ENCODE data around the gene PROX1.

The PROX1 gene

DNA sequence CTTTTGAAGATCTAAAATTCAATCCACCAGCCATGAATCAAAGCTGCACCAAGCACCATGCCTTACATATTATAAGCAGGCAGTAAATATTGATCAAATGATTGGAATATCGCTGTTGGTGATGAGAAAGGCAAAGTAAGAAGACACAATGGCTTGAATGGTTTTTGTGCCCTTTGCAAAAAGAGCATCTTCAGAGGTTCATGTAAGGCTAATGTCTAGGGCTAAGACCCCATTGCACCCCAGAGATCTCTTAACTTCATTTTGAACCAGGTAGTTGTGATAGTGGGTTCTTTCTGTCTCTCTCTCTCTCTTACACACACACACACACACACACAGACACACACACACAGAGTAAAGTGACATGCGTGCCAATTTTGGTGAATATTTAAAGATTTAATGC lies 12.0 kb downstream of the PROX1 start:
- DNase-seq (ENCODE audit: low spot score), result no peak

DNA sequence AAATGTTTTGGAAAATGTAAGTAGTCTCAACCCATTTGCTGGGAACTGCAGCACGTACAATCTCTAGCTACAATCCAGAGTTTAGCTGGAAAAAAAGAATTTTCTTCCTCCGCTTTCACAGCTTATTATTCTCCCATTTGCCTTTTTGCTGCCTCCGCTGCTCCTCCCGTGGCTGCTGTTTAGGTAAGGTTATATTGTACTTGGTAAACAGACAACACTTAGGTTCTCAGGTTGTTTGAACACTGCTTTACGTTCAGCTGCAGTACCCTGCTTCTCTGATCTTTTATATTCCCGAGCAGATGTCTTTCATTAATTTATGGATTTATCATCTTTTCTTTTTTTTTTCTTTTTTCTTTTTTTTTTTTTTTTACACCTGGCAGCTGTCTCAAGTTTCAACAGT lies 14.3 kb downstream of the PROX1 start:
- no peak for DNase-seq (ENCODE audit: low spot score)

DNA sequence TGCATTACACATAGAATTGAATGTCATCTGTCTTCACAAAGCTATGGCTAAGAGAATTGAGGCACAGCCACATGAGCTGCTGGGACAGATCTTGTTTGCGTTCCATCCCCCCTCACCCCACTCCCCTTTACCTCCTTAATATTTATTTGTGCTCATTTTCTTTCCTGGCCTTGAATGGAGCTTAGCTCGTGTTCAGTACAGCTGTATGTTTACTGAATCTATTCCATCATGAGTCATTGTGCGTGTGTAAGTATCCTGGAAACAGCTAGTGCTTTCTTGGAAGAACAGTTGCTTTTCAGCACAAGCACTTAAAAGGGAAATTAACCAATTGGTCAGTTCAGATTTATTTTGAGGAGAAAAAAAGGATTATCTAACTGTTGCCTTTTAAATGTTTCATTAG lies 14.7 kb downstream of the PROX1 start:
- no peak for DNase-seq (ENCODE audit: low spot score)

DNA sequence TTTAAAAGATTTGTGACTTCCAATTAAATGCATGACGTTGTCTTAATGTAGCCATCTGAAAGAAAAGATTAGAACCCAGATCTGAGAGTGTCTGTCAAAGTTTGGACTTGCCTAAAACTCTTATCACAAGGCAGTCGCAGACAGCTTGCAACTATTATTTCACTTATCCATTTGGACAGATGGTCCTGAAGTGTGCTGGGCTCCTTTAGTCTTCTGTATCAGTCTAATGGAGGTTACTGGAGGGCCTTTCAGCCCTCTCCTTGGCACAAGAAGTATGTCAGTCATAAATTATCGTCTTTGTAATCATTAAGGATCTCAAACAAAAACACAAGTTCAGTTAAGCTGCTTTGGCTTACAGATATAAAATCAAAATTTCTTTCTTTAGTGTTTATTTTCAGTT lies 15.5 kb downstream of the PROX1 start:
- DNase-seq (ENCODE audit: low spot score), result no peak

DNA sequence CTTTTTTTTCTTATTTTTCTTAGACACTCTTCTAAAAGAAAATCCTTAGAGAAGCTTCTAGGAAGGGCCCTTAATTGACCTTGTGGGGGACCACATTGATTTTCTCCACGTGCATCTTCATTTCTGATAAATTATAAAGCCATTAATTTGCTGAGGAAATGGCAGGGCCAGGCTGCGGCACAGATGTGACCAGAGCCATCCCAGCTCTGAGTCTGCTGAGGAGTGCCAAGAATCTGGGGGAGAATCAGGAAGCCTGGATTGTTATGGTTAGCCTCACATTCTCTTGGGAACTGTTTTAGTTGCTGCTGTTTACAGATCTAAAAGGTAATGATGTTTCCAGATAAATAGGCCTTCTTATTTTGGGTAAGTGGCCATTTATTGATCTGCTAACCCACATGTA lies 16.2 kb downstream of the PROX1 start:
- DNase-seq (ENCODE audit: low spot score), result no peak

DNA sequence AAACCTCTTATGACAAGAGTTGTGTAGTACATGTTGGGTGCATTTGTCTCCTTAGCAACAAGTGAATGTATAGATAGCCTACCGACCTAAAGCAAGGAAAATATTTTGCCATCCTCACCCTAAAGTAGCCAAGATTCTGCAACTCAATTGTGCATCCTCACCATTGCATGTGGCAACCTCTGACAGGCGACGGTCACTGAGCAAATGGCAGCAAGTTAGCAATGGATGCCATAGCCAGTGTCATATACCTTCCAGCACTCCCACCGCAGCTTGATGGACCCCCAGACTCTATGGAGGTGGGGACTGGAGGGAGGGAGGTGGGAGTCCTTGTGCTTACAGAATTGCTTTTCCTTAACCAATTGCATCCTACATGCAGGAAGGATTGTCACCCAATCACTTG lies 17.0 kb downstream of the PROX1 start:
- no peak for DNase-seq (ENCODE audit: low spot score)

DNA sequence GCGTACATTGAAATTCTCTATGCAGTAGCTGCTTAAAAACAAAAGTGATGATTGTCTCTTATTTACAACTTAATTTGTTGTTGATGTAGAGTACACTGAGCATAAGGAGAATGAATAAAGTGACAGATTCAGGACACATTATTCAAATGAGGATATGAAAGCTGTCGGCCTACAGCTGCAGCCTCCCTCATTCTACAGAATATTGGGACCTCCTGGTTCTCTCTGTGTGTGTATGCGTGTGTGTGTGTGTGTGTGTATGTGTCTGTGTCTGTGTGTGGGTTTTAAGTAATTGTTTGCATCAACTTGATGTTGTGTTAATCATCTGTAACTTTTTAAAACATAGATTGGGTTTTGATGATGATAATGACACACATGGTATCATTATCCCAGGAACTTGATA lies 17.9 kb downstream of the PROX1 start:
- DNase-seq (ENCODE audit: low spot score), result no peak

DNA sequence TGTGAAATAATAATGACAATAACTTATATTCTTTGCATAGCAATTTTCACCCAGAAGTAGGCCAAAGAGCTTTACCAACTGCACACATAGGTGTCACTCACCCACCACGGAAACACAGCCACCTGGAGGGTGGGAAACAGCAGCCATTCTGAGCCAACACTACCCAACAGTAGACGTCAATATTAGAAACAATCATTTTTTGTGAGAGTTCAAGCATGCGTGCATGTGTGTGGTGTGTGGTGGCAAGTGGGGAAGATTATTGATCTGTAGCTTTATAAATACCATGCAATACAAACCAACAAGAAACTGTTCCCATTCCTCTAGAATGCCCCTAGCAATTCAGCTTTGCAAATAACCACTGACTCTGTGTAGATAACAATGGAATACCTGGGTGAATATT lies 19.1 kb downstream of the PROX1 start:
- no peak for DNase-seq (ENCODE audit: low spot score)

DNA sequence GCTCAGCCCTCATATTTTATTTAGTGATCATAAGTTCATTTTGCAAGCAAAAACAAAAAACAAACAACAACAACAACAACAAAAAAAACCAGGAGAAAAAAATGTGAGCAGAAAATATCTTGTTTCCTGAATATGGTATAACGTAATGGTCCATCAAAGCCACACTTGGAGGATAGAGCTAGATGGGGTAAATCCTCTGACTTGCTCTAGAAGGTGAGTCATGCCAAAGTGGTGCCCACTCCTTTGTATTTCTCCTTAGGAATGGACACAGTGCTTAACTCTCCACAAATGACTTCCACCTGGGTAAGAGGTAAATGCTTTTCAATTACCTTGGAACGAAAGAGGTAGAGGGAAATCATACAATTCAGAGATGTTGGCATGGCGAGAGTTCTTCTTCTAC lies 20.6 kb downstream of the PROX1 start:
- no peak for DNase-seq (ENCODE audit: low spot score)

DNA sequence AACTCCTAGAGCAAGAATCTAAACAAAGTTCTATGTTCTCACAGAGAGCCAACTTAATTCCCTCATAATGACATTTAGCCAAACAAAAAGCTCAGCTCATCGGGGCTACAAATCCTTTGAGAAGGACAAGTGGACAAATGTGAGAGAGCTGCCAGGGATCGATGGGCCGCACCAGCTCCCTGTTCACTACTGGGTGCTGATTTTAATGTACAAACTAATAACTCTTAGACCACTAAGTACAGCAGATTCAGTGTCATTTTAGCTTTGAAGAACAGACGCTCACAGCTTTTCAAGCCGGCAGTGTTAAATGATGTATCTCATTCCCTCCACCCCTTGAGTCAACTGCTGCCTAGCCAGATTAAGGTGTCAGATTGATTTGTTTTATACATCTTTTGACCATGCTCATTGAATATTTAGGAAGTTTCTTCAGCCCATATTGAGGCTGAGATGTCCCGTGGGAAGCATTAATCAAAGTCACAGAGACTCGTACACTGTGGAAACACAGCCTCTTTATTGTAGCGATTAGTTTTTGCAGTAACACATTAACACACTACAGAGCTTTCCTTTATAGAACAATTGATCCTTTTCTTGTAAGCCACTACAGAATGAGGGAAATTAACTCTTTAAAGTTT lies 21.1 kb downstream of the PROX1 start:
- no peak for DNase-seq (ENCODE audit: low spot score)

DNA sequence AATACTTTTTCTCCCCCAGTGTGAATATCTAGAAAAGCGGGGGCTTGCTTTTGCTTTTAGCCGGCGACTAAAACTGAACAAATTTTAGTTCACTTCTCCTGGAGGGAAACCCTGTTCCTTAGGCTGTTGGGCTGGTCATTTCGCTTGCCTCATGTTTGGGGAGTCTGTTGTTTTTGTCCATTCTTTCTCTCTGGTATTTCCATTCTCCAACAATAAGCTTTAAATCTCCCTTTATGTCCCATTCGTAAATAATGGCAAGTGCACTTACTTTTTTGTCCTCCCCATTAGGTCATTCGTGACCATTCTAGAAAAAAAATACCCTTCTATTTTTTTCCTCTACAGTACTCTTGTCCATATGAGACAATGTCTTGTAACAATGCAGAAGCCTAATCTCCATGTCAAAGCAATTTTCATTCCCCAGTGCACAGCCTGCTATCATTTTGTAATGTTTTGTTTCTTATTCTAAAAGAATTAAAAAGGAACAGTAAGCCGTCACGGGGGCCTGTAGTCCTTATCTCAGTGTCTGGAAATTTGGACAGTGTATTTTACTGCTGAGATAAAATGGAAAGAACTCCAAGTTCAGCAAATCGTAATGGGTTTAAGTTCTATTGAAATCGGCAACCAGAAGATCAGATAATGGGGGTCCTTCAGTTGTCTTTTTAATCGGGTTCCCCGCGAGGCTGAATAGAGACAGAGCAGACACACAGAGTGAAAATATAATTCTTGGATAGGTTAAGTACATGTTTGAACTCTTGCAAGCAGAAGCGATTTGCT lies 21.8 kb downstream of the PROX1 start:
- no peak for DNase-seq (ENCODE audit: low spot score)

DNA sequence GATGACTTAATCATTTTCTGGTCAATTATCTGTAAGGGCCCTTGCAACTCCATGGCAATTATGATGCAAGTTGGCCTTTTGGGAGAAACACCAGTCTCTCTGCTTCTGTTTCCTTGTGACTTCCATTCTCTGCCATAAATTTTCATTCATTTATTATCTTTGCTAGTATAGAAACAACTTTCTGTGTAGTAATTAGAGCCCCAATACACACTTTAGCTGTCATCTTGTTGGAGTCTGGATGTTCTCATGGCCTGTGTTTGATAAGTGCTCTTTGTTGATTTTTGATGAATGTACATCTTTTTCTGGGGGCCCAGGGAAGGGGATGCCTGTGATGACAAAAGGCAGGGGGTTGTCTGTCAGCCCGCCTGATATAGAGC lies 22.4 kb downstream of the PROX1 start:
- no peak for DNase-seq (ENCODE audit: low spot score)

DNA sequence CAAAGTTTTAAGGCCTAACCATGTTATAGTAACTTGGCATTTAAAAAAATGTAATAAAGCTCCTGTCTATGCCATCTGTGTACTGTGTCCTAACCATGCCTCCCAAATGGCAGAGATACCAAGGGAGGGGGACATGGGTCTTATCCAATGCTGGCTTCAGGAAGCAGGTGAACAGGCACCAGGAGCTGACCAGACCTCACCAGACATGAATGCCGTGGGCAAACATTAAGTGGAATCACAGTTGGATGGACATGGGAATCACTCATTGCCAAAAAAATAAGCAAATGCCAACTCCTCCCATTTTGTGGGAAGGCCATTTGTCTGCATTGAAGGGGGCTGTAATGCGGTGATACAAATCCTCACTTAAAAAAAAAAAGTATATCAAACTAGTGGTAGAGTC lies 22.9 kb downstream of the PROX1 start:
- DNase-seq (ENCODE audit: low spot score), result no peak

DNA sequence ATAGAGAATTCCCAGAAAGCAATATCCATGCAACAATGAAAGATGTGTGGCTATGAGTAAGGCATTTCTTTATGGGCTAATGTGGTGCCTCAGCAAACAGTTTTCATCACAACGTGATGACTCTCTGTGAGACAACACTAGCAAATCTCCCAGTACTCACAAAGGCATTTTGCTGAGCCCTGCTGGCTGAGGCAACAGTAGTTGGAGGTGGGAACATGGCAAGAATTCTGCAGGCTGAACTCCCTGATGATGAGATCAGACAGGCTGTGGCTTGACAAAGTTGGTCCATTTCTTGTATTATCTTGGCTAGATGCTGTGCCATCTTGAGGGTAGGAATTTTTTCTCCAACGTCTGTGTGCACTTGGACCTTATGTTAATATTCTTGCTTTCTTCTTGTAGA lies 24.6 kb downstream of the PROX1 start:
- DNase-seq (ENCODE audit: low spot score), result no peak

DNA sequence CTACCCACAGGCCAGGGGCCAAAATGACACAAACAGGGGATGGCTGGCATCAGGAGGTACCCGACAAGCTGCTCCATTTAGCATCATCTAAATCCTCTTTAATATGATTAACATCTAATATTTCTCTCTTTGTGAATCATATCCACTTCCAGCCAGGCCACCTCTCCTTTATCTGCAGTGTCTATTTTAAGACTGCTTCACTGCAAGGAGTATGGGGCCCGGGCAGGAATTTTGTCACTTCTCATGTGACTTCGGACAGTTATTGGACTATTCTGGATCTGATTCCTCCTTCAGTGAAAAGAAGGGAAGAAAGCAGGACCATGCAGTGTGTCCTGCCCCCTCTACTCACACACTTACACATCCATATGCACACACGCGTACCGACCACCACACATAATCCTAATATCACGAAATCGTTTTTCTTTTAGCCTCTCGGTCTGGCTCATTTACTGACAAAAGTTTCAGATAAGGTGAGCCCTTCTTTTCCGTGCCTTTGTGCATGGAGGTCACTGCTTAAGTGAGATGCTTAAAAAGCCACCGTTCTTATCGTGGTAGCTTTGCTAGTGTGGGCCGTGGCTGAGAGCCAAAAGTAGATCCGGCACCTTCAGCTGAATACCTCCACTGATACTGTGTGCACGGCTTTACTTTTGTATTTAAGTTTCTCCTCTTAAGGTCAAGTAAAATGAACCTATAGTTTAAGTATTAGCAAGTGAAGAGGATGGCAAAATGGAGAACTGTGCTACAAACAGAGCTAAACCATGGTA lies 26.0 kb downstream of the PROX1 start:
- no peak for DNase-seq (ENCODE audit: low spot score)

DNA sequence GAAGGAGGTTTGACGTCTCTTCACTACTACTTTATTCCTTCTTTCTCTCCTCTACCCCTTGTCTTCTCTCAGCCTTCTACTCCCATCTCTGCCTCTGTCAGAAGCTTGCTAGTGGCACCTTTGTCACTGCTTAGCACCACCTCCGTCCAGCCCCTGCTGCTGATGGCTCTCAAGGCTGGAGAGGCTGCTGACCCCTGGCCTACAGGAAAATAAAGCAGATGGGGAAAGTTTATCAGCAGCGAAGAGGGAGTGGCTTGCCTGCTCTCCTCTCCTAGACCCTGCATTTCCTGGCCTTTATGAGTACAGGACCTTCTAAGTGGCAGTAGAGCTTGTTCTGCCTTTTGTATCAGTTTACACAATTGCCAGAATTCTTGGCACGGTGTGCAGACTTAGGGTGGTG lies 27.0 kb downstream of the PROX1 start:
- no peak for DNase-seq (ENCODE audit: low spot score)

DNA sequence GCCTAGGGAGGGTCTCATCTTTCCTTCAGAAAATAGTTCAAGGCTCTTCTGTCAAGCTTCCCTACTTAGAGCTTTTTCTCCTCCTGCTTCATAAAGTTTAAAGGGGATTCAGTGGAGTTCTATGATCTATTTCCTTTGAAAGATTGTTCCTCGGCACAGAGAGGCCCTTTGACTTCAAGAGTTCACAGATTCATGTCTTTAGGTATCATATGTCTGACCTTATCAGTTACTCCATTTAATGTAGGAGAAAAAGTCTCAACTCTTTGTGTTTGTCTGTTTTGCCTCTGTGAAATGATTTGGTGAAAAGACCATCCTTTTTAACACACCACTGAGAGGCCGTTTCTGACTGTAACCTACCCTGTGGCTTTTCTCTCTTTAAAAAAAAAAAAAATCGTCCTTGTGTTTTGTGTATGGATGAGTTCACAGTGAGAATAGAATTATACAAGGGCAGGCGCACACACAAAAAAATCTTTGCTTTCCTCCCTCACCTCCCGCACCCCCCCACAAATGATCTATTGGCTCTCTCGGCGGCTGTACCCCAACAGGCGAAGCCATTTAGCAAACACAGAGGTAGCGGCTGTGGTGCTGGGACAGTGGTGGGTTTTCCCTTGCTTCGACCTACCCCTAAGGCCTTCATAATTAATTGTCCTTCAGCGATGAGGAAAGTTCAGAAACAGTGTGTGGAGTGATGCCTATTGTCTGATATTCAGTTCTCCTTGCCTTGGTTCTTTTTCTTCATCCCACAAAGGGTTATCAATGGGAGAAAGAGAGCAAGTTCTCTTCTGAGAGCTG lies 29.6 kb downstream of the PROX1 start:
- no peak for DNase-seq (ENCODE audit: low spot score)

DNA sequence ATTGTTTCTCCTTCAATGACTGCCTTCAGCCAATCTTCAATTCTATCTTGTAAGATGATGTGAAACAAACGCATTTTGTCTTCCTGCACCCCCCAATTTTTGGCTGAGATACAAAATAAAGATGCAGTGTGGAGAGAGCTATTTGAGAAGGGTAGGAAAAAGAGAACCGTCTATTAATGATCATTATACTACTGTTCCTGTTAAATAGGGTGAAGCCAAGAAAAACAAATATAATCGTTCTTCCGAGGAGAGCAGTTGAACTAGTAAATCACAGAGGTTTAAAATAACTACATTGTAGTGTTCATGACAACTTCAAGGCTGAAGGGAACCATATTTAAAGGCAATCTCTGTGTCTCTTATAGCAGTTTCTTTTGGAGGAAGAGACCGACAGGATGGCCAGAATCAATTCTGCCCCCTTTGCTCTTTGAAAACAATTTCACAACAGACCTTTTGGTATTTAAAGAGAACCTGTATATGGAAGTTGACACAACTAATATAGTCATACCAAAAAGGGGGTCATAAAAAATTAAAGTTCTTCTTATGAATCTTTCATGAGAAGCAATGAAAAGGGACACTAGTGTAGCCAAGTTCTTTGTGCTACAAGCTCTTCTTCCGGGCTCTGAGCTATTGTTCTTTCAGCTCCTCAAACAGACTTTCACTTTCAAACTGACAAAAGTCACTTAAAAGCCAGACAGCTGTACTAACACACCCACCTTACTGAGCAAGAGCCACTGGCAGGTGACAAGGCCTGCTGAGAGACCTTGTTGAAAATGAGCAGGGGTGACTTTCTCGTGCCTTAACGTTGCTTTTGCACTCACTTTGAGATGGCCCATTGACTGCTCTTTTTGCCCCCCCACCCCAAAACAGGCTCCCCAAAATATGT lies 30.9 kb downstream of the PROX1 start:
- DNase-seq (ENCODE audit: low spot score), result no peak

DNA sequence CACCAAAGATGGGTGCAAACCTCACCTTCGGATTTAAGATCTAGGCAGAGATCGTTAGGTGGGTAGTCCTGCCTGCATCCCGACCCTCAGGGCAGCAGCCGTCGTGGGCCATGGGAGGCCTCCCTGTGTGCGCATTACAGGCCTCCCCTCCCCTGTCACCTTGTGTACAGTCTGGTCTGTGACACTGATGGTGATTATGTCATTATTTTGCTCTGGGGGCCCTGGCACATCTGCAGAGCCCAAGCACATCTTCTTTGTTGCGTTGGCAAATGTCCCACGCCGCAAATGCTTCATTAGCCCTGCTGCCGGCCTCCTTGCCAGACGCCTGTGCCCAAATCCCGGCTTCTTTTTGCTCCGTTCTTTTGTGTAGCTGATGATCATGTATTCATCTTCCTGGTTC lies 31.7 kb downstream of the PROX1 start:
- DNase-seq (ENCODE audit: low spot score), result no peak

DNA sequence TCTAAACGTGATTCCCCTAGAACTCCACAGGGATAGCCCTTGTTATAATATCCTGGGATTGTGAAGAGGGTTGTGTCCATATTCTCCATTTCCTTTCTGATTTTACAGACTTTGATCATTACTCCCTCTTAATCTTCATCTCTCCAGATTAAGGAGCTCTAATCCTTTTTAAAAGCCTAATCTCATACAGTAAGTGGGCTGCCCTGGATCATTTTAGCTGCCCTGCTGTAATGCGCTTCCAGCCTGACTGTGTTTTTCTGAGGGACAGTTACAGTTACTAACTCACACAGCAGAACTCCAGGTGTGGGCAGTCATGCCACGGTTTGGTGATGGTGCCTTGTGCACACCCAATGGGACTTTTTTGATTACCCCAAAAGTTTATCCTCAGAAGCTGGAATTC lies 33.5 kb downstream of the PROX1 start:
- no peak for DNase-seq (ENCODE audit: low spot score)

DNA sequence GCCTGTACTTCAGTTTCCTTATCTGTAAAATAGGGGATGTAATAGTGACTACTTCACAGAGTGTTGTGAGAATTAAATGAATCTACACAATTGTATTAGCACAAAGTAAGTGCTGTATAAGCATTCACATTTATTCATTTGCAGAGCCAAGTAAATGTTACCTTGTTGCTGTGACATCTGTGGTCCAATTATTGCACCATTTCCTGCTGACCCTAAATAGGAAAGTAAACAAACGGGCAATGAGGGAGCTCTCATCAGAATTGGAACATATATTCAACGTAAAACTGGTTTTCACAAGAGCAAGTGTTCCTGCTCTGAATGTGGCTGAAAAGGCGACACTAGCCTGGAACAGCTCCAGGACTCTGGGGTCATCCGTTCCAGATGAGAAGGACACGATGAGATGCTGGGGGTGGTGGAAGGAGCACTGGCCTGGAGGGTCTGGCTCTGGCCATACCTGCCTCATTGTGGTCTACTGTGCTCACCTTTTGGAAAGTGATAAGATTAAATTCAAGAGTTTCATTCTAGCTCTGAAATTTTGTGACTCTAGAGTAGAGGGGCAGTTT lies 34.5 kb downstream of the PROX1 start:
- DNase-seq (ENCODE audit: low spot score), result no peak

All from hematopoietic multipotent progenitor cell treated with erythropoietin and hydrocortisone succinate and interleukin-3 and kit ligand, for 17 days (in vitro differentiated cells).